ENCODE data around the gene TACC3. TPM values are rescaled to one million over a fixed set of nuclear protein-coding genes. Genes with fewer than 3 reads are reported as not detected.
A peak's percentile ranks its signal among the peaks of the same experiment; 100 is the strongest.

Gene TACC3
- total RNA-seq, 1 donor from 2014 or later, result 34.4 TPM

GRCh38 chr4:1776521-1777161, 55.3 kb downstream of the TACC3 start:
- ATAC-seq, result no peak

GRCh38 chr4:1777822-1778641, 56.7 kb downstream of the TACC3 start:
- ATAC-seq, result peak; percentile 62

- ATAC-seq, result no peak
Observed at GRCh38 chr4:1778642-1779392, 57.5 kb downstream of the TACC3 start.

GRCh38 chr4:1779588-1780382, 58.5 kb downstream of the TACC3 start:
- ATAC-seq, result no peak

GRCh38 chr4:1780435-1780834, 59.1 kb downstream of the TACC3 start:
- ATAC-seq, result no peak

- peak; percentile 68 for ATAC-seq
Observed at GRCh38 chr4:1783015-1783414, 61.7 kb downstream of the TACC3 start.

- ATAC-seq, result peak; percentile 17
Observed at GRCh38 chr4:1783970-1784369, 62.6 kb downstream of the TACC3 start.

- ATAC-seq, result peak; percentile 14
Observed at GRCh38 chr4:1784395-1784788, 63.1 kb downstream of the TACC3 start.

GRCh38 chr4:1784789-1785591, 63.7 kb downstream of the TACC3 start:
- no peak for ATAC-seq

GRCh38 chr4:1785592-1785991, 64.3 kb downstream of the TACC3 start:
- no peak for ATAC-seq

GRCh38 chr4:1786544-1787362, 65.4 kb downstream of the TACC3 start:
- ATAC-seq, result no peak

- ATAC-seq, result no peak
Observed at GRCh38 chr4:1787411-1788077, 66.2 kb downstream of the TACC3 start.

GRCh38 chr4:1788254-1788973, 67.1 kb downstream of the TACC3 start:
- ATAC-seq, result no peak

- peak; percentile 78 for ATAC-seq
Observed at GRCh38 chr4:1789552-1789951, 68.2 kb downstream of the TACC3 start.

GRCh38 chr4:1790005-1790404, 68.7 kb downstream of the TACC3 start:
- peak; percentile 19 for ATAC-seq

GRCh38 chr4:1792158-1792831, 71.0 kb downstream of the TACC3 start:
- ATAC-seq, result no peak

GRCh38 chr4:1792832-1793495, 71.6 kb downstream of the TACC3 start, which contains the start of gene FGFR3:
FGFR3 (plus strand) TSS chr4:1793293; CDS start chr4:1793935, 642 bp downstream.
- ATAC-seq, result peak; percentile 46

GRCh38 chr4:1793496-1793840, 72.1 kb downstream of the TACC3 start:
- peak; percentile 7 for ATAC-seq

Data from esophagus mucosa (tissue), 1 donor.